ENCODE data around the gene ARHGEF37.

- TF ChIP-seq, protein P1, sequence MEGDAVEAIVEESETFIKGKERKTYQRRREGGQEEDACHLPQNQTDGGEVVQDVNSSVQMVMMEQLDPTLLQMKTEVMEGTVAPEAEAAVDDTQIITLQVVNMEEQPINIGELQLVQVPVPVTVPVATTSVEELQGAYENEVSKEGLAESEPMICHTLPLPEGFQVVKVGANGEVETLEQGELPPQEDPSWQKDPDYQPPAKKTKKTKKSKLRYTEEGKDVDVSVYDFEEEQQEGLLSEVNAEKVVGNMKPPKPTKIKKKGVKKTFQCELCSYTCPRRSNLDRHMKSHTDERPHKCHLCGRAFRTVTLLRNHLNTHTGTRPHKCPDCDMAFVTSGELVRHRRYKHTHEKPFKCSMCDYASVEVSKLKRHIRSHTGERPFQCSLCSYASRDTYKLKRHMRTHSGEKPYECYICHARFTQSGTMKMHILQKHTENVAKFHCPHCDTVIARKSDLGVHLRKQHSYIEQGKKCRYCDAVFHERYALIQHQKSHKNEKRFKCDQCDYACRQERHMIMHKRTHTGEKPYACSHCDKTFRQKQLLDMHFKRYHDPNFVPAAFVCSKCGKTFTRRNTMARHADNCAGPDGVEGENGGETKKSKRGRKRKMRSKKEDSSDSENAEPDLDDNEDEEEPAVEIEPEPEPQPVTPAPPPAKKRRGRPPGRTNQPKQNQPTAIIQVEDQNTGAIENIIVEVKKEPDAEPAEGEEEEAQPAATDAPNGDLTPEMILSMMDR (conservative IDR thresholded peaks at IDR 0.05; ENCODE audit: low read length): no peak
- TF ChIP-seq EZH2phosphoT487 (IDR thresholded peaks at IDR 0.05; ENCODE audit: borderline replicate concordance, low read depth, low read length): no peak
Measured at GRCh38 chr5:149603210-149603609, 21.9 kb downstream of the ARHGEF37 start.

Data from OCI-LY7 (cell line).